HepG2 (cell line): Measurements from ENCODE around the gene CTCF. TPM values are rescaled to one million over a fixed set of nuclear protein-coding genes. Genes with fewer than 3 reads are reported as not detected.

Source experiments
- FOXA3 ChIP-seq: IDR thresholded peaks from 2 replicates; pipeline ENCODE4 v1.6.1; 2016; ENCODE audit warnings: missing genetic modification reagents, missing compliant biosample characterization
- NONO ChIP-seq, 2 experiments: fragments of 450-650 bp in 1 of 2; sonication (generic) in 1 of 2; formaldehyde crosslinking in 1 of 2; IDR thresholded peaks in 1 of 2; conservative IDR thresholded peaks in 1 of 2; 2 replicates each; pipeline versions ENCODE4 v1.6.1 to v1.8.0; 2017 to 2022; ENCODE audit warnings: mild to moderate bottlenecking in 1 of 2, missing genetic modification reagents in 1 of 2, moderate library complexity in 1 of 2
- TCF7L2 ChIP-seq: IDR thresholded peaks from 2 replicates; pipeline ENCODE4 v1.6.1; 2011; ENCODE audit warnings: mild to moderate bottlenecking, low read depth, low read length, moderate library complexity
- ZBTB7B ChIP-seq: sonication (generic); formaldehyde crosslinking; IDR thresholded peaks from 2 replicates; pipeline ENCODE4 v1.4.0; 2020; ENCODE audit warnings: missing genetic modification reagents
- ZNF501 ChIP-seq: sonication (generic); formaldehyde crosslinking; IDR thresholded peaks from 2 replicates; pipeline ENCODE4 v1.5.1; 2020; ENCODE audit warnings: mild to moderate bottlenecking, moderate library complexity, missing genetic modification reagents
- ZNF543 ChIP-seq: sonication (generic); formaldehyde crosslinking; IDR thresholded peaks from 2 replicates; pipeline ENCODE4 v1.4.0; 2020; ENCODE audit warnings: mild to moderate bottlenecking, missing genetic modification reagents
- ZNF737 ChIP-seq: sonication (generic); formaldehyde crosslinking; IDR thresholded peaks from 2 replicates; pipeline ENCODE4 v1.5.0; 2020; ENCODE audit warnings: missing genetic modification reagents, mild to moderate bottlenecking, borderline replicate concordance
- ZNF777 ChIP-seq: sonication (generic); formaldehyde crosslinking; IDR thresholded peaks from 2 replicates; pipeline ENCODE4 v1.4.0; 2020; ENCODE audit warnings: missing genetic modification reagents
- polyA plus RNA-seq, 8 experiments: library from polyadenylated mRNA; depleted of rRNA in 3 of 8; stranded (reverse) in 7 of 8; unstranded in 1 of 8; fragments of >200 nt; fragmentation: Illumina TruSeq in 4 of 8; extraction: Trizol in 4 of 8; gene quantifications; 2 replicates each; pipeline versions ENCODE4 v1.2.1 to v1.2.3, GENCODE V29; 2011 to 2016; ENCODE audit warnings: low read depth in 4 of 8, missing spikeins in 1 of 8, mixed read lengths in 1 of 8; ENCODE audit not compliant: insufficient read depth in 1 of 8
- total RNA-seq, 5 experiments: library from RNA; depleted of rRNA; stranded (reverse); fragments of >200 nt; fragmentation: Illumina TruSeq; extraction: Trizol; gene quantifications; 2 replicates each; pipeline ENCODE4 v1.2.3, GENCODE V29; 2016; ENCODE audit warnings: low read depth in 1 of 5
- TF ChIP-seq, protein P1 (sequence below): sonication (generic); formaldehyde crosslinking; IDR thresholded peaks from 2 replicates; pipeline ENCODE4 v1.5.1; 2020; ENCODE audit warnings: missing genetic modification reagents, mild to moderate bottlenecking, borderline replicate concordance
- TF ChIP-seq, protein P2 (sequence below): sonication (generic); formaldehyde crosslinking; IDR thresholded peaks from 2 replicates; pipeline ENCODE4 v1.4.0; 2020; ENCODE audit warnings: missing genetic modification reagents
- TF ChIP-seq, protein P3 (sequence below): sonication (generic); formaldehyde crosslinking; IDR thresholded peaks from 2 replicates; pipeline ENCODE4 v1.4.0; 2020; ENCODE audit warnings: mild to moderate bottlenecking, missing genetic modification reagents

The CTCF gene
- total and polyA plus RNA-seq, 2 of the 13 experiments (the other 11 are each of a cell fraction or from before 2014, with no cell fraction given), result 19.5 to 37.5 TPM

- TF ChIP-seq ZNF737 (CRISPR knock-in tag) (peak; percentile 63; the same call in 1 of the 2 replicates), TCF7L2 (no peak), ZNF777 (CRISPR knock-in tag) (peak; percentile 83), ZNF543 (peak; percentile 91), ZBTB7B (peak; percentile 67; the same call in 1 of the 2 replicates), NONO (IDR thresholded peaks at IDR 0.05) (no peak), NONO (CRISPR knock-in tag; conservative IDR thresholded peaks at IDR 0.05) (0 out of 2 replicates have a peak, but pooled peaks have one; percentile 13), ZNF501 (CRISPR knock-in tag) (peak; percentile 93), FOXA3 (CRISPR knock-in tag) (peak; percentile 2; the same call in 1 of the 2 replicates)
- TF ChIP-seq, protein P1, sequence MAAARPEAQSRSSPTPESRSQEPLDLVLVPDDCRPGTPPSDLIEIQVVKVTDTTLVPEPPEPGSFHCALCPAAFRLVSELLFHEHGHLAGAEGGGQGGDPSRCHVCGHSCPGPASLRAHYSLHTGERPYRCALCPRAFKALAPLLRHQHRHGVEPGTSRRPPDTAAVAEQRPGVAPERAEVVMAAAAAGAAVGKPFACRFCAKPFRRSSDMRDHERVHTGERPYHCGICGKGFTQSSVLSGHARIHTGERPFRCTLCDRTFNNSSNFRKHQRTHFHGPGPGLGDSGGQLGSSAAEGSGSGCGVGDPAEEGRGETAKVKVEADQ, result peak; percentile 49; the same call in 1 of the 2 replicates
- TF ChIP-seq, protein P2, sequence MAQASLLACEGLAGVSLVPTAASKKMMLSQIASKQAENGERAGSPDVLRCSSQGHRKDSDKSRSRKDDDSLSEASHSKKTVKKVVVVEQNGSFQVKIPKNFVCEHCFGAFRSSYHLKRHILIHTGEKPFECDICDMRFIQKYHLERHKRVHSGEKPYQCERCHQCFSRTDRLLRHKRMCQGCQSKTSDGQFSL (CRISPR knock-in tag), result peak; percentile 61; the same call in 1 of the 2 replicates
- TF ChIP-seq, protein P3, sequence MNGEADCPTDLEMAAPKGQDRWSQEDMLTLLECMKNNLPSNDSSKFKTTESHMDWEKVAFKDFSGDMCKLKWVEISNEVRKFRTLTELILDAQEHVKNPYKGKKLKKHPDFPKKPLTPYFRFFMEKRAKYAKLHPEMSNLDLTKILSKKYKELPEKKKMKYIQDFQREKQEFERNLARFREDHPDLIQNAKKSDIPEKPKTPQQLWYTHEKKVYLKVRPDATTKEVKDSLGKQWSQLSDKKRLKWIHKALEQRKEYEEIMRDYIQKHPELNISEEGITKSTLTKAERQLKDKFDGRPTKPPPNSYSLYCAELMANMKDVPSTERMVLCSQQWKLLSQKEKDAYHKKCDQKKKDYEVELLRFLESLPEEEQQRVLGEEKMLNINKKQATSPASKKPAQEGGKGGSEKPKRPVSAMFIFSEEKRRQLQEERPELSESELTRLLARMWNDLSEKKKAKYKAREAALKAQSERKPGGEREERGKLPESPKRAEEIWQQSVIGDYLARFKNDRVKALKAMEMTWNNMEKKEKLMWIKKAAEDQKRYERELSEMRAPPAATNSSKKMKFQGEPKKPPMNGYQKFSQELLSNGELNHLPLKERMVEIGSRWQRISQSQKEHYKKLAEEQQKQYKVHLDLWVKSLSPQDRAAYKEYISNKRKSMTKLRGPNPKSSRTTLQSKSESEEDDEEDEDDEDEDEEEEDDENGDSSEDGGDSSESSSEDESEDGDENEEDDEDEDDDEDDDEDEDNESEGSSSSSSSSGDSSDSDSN, result peak; percentile 89
- TF ChIP-seq, all 625 proteins: peak for 338
Observed at GRCh38 chr16:67659675-67660563, 97.6 kb downstream of the CTCF start, which contains the start of gene ACD (continued).
